AG04449 (cell line): Measurements from ENCODE around the gene TMEM117.

Experiments used
- CTCF ChIA-PET: fragments of 350-600 bp; formaldehyde crosslinking; extraction: SDS; loops from one replicate; lab custom pipeline; 2021; ENCODE audit warnings: antibody characterized with exemption; lab: Yijun Ruan, JAX
- POLR2A ChIA-PET: fragments of 400-600, 350-600 bp; formaldehyde crosslinking; extraction: SDS; loops from one replicate; lab custom pipeline; 2020; ENCODE audit warnings: antibody characterized with exemption, inconsistent platforms; lab: Yijun Ruan, JAX
- DNase-seq: peaks from one replicate; pipeline ENCODE4 v3.0.0-alpha.2; 2010; ENCODE audit warnings: low read depth, low spot score
- H3K4me3 ChIP-seq: 2 replicates; pipeline ENCODE4 v1.5.1; 2011; ENCODE audit warnings: low read depth, mild to moderate bottlenecking, control low read depth, low read length
- CTCF ChIP-seq: IDR thresholded peaks from one replicate; pipeline ENCODE4 v1.5.1; 2011; ENCODE audit warnings: mild to moderate bottlenecking, moderate library complexity, low read length, control low read depth, inconsistent platforms; ENCODE audit not compliant: insufficient read depth; ENCODE audit errors: missing control alignments

The TMEM117 gene

GRCh38 chr12:43898474-43898873 lies 62.6 kb downstream of the TMEM117 start:
- CTCF ChIA-PET: no interaction called here
- no peak for TF ChIP-seq CTCF
- no peak overlapping the region for H3K4me3 ChIP-seq
- POLR2A ChIA-PET: no interaction called here
- no peak for DNase-seq

- no peak for TF ChIP-seq CTCF
- ChIA-PET CTCF (no interaction called here), POLR2A (no interaction called here)
- no peak for DNase-seq
- H3K4me3 ChIP-seq: no peak overlapping the region
These were observed 63.7 kb downstream of the TMEM117 start for GRCh38 chr12:43899574-43899973.

GRCh38 chr12:43903686-43904085 lies 67.8 kb downstream of the TMEM117 start:
- no peak for TF ChIP-seq CTCF
- POLR2A ChIA-PET: no interaction called here
- H3K4me3 ChIP-seq: no peak overlapping the region
- CTCF ChIA-PET: interaction anchor here (1.9 kb wide), 1 partner anchor 21 kb away, joined by 4 read pairs; no protein-coding TSS in a partner anchor
- no peak for DNase-seq

- no peak for TF ChIP-seq CTCF
- no peak for DNase-seq
- H3K4me3 ChIP-seq: no peak overlapping the region
- CTCF ChIA-PET: no interaction called here
- POLR2A ChIA-PET: no interaction called here
These were observed 77.0 kb downstream of the TMEM117 start for GRCh38 chr12:43912859-43913258.

- TF ChIP-seq CTCF: no peak
- CTCF ChIA-PET: interaction anchor here (0.7 to 1.0 kb wide), 3 partner anchors 16 to 61 kb away, joined by 3 read pairs; no protein-coding TSS in a partner anchor
- H3K4me3 ChIP-seq: no peak overlapping the region
- POLR2A ChIA-PET: no interaction called here
- DNase-seq: no peak
These were observed 78.5 kb downstream of the TMEM117 start for GRCh38 chr12:43914391-43914790.

GRCh38 chr12:43914923-43915468 lies 79.1 kb downstream of the TMEM117 start:
- no peak overlapping the region for H3K4me3 ChIP-seq
- TF ChIP-seq CTCF: no peak
- ChIA-PET POLR2A (no interaction called here), CTCF (interaction anchor here (0.7 to 1.0 kb wide), 3 partner anchors 15 to 62 kb away, joined by 3 read pairs; no protein-coding TSS in a partner anchor)
- DNase-seq: no peak
